ENCODE data around the gene CNTN4. TPM values are rescaled to one million over a fixed set of nuclear protein-coding genes. Genes with fewer than 3 reads are reported as not detected.

The CNTN4 gene
- total RNA-seq, 1 experiment from 2014 or later = 51.3 TPM

- intact Hi-C loops (cut with micrococcal nuclease; ENCODE audit: unreplicated experiment) = no loop called here
- POLR2A ChIA-PET = no interaction called here
Measured at GRCh38 chr3:2872884-2873283, 774.2 kb downstream of the CNTN4 start.

DNA sequence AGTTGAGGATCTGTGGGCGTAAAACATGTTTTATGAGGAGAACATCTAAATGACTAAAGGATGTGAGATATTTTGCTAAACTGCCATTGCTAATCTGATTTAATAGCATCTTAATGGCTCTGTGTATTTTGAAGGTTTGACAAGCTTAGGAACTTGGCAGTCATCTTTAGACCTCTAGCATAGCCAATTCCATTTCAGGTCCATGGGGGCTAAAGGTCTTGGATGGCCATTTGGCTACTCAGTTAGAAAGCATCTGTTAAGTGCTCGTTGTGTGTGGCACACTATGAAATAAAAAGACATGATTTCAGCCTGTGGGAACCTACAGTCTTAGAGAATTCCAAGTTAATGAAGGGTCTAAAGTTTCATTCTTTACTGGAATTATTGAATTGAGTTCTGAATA lies 775.3 kb downstream of the CNTN4 start:
- CTCF ChIA-PET = no interaction called here
- H3K27ac Mint-ChIP-seq (ENCODE audit: unreplicated experiment) = no peak overlapping the region
- no peaks in the 10 kb centered on the region for H3K9me3 ChIP-seq
- H3K4me1 ChIP-seq = no peaks in the 10 kb centered on the region
- no peaks in the 10 kb centered on the region for H3K36me3 Mint-ChIP-seq (ENCODE audit: insufficient read depth, unreplicated experiment)
- no peak overlapping the region for H3K4me3 Mint-ChIP-seq (ENCODE audit: unreplicated experiment)
- intact Hi-C loops (cut with micrococcal nuclease; ENCODE audit: unreplicated experiment) = no loop called here
- no peaks in the 10 kb centered on the region for H3K4me1 Mint-ChIP-seq (ENCODE audit: low read depth, unreplicated experiment)
- no peaks in the 10 kb centered on the region for H3K27me3 ChIP-seq (replicated peaks; ENCODE audit: control insufficient read depth, insufficient read depth, low read length)
- H3K4me3 ChIP-seq (ENCODE audit: low read depth, low read length) = no peak overlapping the region
- POLR2A ChIA-PET = no interaction called here
- no peak for DNase-seq
- no peaks in the 10 kb centered on the region for H3K9me3 Mint-ChIP-seq (ENCODE audit: unreplicated experiment)
- TF ChIP-seq, protein P1, sequence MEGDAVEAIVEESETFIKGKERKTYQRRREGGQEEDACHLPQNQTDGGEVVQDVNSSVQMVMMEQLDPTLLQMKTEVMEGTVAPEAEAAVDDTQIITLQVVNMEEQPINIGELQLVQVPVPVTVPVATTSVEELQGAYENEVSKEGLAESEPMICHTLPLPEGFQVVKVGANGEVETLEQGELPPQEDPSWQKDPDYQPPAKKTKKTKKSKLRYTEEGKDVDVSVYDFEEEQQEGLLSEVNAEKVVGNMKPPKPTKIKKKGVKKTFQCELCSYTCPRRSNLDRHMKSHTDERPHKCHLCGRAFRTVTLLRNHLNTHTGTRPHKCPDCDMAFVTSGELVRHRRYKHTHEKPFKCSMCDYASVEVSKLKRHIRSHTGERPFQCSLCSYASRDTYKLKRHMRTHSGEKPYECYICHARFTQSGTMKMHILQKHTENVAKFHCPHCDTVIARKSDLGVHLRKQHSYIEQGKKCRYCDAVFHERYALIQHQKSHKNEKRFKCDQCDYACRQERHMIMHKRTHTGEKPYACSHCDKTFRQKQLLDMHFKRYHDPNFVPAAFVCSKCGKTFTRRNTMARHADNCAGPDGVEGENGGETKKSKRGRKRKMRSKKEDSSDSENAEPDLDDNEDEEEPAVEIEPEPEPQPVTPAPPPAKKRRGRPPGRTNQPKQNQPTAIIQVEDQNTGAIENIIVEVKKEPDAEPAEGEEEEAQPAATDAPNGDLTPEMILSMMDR (IDR thresholded peaks at IDR 0.05; ENCODE audit: insufficient read depth in 1 of 2, low read depth in 1 of 2, low read length in 1 of 2, severe bottlenecking in 1 of 2, unreplicated experiment in 1 of 2) = no peak
- no TSS peak for BruUV-seq (replicated peaks)
- H3K27me3 Mint-ChIP-seq (ENCODE audit: insufficient read depth, unreplicated experiment) = no peaks in the 10 kb centered on the region
- no peaks in the 10 kb centered on the region for H3K36me3 ChIP-seq (ENCODE audit: control insufficient read depth, insufficient read depth, low read length)

More at GRCh38 chr3:2872884-2873283, 774.2 kb downstream of the CNTN4 start:
- Mint-ChIP-seq H3K36me3 (ENCODE audit: insufficient read depth, unreplicated experiment) (no peaks in the 10 kb centered on the region), H3K27me3 (ENCODE audit: insufficient read depth, unreplicated experiment) (no peaks in the 10 kb centered on the region), H3K4me1 (ENCODE audit: low read depth, unreplicated experiment) (peaks cover under 1% of the 10 kb centered on the region), H3K4me3 (ENCODE audit: unreplicated experiment) (no peak overlapping the region), H3K27ac (ENCODE audit: unreplicated experiment) (no peak overlapping the region), H3K9me3 (ENCODE audit: unreplicated experiment) (no peaks in the 10 kb centered on the region)
- CTCF ChIA-PET = no interaction called here
- Histone ChIP-seq H3K27me3 (replicated peaks; ENCODE audit: control insufficient read depth, insufficient read depth, low read length) (no peaks in the 10 kb centered on the region), H3K36me3 (ENCODE audit: control insufficient read depth, insufficient read depth, low read length) (no peaks in the 10 kb centered on the region), H3K9me3 (no peaks in the 10 kb centered on the region), H3K4me1 (no peaks in the 10 kb centered on the region), H3K4me3 (ENCODE audit: low read depth, low read length) (no peak overlapping the region)
- no peak for DNase-seq
- BruUV-seq (replicated peaks) = no TSS peak
- TF ChIP-seq, protein P1 (IDR thresholded peaks at IDR 0.05; ENCODE audit: insufficient read depth in 1 of 2, low read depth in 1 of 2, low read length in 1 of 2, severe bottlenecking in 1 of 2, unreplicated experiment in 1 of 2) = no peak

DNA sequence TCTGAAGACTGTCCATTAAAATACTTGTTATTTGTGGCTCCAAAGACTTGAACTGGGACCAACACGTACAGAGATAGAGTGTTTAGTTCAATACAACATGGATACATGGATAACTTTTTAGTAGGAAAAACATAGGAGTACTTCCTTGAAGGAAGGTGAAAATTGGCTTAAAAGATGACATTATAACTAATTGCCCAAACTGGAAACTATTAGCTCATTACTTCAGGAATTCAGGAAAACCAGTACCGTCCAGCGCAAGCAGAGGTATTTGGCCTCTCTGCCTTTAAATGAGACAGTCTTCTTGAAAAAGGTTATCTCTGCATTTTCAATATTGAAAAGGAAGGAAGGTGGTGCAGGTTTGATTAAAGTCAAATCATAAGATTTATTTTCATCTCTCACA lies 777.0 kb downstream of the CNTN4 start:
- CTCF ChIA-PET = no interaction called here
- H3K36me3 ChIP-seq (ENCODE audit: control insufficient read depth, insufficient read depth, low read length) = no peaks in the 10 kb centered on the region
- Mint-ChIP-seq H3K27ac (ENCODE audit: unreplicated experiment) (no peak overlapping the region), H3K9me3 (ENCODE audit: unreplicated experiment) (no peaks in the 10 kb centered on the region), H3K4me3 (ENCODE audit: unreplicated experiment) (no peak overlapping the region), H3K4me1 (ENCODE audit: low read depth, unreplicated experiment) (no peaks in the 10 kb centered on the region), H3K36me3 (ENCODE audit: insufficient read depth, unreplicated experiment) (no peaks in the 10 kb centered on the region), H3K27me3 (ENCODE audit: insufficient read depth, unreplicated experiment) (no peaks in the 10 kb centered on the region)
- no peak for DNase-seq
- no peaks in the 10 kb centered on the region for H3K27me3 ChIP-seq (replicated peaks; ENCODE audit: control insufficient read depth, insufficient read depth, low read length)
- POLR2A ChIA-PET = no interaction called here
- H3K4me3 ChIP-seq (ENCODE audit: low read depth, low read length) = no peak overlapping the region
- TF ChIP-seq, protein P1 (IDR thresholded peaks at IDR 0.05; ENCODE audit: insufficient read depth in 1 of 2, low read depth in 1 of 2, low read length in 1 of 2, severe bottlenecking in 1 of 2, unreplicated experiment in 1 of 2) = no peak
- H3K9me3 ChIP-seq = no peaks in the 10 kb centered on the region
- intact Hi-C loops (cut with micrococcal nuclease; ENCODE audit: unreplicated experiment) = no loop called here
- no TSS peak for BruUV-seq (replicated peaks)
- no peaks in the 10 kb centered on the region for H3K4me1 ChIP-seq
